ENCODE data around the gene ARID1B.
A peak's percentile ranks its signal among the peaks of the same experiment; 100 is the strongest.
"Not testable (repeated sequence)": the region's sequence is repeated elsewhere in the genome, so short reads cannot be mapped to it uniquely, and the experiment has no call there.

The ARID1B gene

DNA sequence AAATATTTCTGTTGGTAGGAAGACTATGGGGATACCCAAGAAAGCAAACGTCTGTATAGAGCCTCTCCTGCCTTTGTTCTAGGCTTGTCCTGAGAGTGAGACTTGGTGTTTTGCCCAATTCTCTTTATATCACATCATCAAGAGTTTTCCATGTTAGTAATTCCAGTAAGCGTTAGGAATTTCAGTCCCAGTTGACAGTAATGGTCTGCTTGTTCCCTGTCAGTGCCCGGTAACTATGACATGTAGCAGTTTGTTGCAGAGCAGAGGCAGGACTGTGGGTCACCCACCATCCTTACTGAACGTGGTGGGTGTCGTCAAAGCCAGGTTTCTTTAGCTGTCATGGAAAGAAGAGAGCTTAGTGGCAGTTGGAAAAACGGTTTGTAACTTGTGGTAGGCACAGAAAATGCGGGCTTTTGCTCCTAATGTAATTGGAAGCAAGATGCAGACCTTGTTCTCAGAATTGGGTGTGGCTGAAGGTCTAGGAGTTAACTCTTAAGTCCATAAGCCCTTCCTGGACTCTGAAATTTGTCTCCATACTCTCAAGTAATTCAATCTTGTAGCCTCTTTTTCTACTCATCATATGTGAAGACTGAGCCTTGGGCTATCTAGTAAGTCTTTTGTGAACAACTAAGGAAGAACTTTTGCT, 357.3 kb downstream of the ARID1B start:
- no peak for DNase-seq (ENCODE audit: low read depth)

DNA sequence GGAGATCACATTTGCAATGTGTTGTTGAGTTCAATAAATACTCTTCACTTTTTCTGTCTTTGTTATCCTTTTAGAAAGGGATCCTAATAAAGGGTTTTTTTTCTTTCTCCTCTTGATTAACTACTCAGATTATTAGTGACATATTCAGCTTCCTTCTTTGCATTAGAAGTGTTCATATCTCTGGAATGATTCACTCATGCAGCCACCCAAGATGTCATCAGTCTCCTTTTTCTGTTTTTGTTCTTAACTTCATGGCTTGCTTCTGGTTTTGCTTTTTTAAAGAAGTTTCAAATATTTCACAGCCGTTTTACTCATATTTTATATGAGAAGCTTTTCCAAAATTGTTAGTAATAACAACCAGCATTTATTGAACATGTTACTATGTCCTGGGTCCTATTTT, 358.5 kb downstream of the ARID1B start:
- no peak for DNase-seq (ENCODE audit: low read depth)

GRCh38 chr6:157137501-157137900, 360.3 kb downstream of the ARID1B start:
- no peak for DNase-seq (ENCODE audit: low read depth)

DNA sequence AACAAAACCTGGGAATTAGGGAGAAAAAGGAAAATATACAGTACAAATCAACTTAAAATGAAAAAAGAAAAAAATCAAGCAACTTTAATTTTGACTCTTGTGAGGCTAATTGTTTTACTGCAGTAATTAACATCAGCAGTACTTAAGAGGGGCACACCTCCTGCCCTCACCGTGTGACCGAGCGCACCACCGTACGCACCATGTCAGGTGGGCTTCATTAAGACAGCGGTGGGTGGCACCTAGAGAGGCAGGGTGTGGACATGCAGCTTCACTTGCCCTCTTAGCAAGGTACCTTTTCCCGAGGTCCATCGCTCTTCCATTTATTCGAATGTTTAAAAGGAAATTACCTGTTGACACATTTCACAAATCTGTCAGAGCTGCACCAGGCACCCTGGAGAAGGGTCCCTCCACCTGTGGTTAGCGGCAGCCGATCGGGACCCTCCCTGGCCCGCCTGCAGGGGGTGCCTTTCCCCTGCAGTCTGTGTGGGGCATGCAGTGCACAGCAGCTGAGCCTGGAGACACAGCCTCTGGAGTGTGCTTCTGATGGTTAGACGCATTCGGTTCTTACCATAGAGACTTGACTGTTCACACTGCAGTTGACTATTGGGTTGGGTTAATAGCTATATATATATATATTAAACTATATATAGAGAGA, 362.0 kb downstream of the ARID1B start:
- DNase-seq (ENCODE audit: low read depth): no peak

DNA sequence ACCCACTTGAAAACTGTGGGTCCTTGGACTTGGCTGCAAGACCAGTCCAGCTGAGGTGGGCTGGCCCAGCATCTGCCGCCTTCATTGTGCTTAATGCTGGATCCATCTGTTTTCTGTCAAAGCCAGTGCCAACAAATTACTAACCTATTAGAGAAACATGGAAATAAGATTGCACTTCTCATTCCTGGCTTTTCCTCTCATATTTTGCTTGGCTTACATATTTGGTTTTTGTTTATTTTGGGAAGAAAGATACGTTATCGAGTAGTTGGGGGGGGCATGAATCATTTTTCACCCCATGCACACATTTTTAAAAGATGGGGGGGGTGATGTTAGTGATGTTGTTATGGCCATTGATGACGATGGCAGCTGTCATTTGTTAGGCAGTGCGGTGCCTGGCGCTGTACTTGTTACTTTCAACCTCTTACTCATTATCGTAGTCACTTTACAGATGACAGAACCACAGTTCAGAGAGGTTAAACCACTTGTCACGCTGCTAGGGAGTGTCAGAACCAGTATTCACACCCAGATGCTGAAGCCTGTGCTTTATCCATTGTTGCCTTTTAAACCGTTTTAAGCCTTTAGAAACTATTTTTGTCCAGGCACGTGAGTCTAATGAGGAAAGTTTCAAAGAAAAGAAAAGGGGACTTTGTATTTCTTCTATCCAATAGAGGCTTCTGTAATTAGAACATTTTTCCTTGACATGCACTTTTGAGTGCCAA, 366.2 kb downstream of the ARID1B start:
- peak; percentile 29 for DNase-seq (ENCODE audit: low read depth)

- DNase-seq (ENCODE audit: low read depth): no peak
Measured at GRCh38 chr6:157143890-157144798, 367.0 kb downstream of the ARID1B start.

GRCh38 chr6:157144859-157145568, 367.8 kb downstream of the ARID1B start:
- no peak for DNase-seq (ENCODE audit: low read depth)

- no peak for DNase-seq (ENCODE audit: low read depth)
Measured at GRCh38 chr6:157145656-157146285, 368.6 kb downstream of the ARID1B start.

DNA sequence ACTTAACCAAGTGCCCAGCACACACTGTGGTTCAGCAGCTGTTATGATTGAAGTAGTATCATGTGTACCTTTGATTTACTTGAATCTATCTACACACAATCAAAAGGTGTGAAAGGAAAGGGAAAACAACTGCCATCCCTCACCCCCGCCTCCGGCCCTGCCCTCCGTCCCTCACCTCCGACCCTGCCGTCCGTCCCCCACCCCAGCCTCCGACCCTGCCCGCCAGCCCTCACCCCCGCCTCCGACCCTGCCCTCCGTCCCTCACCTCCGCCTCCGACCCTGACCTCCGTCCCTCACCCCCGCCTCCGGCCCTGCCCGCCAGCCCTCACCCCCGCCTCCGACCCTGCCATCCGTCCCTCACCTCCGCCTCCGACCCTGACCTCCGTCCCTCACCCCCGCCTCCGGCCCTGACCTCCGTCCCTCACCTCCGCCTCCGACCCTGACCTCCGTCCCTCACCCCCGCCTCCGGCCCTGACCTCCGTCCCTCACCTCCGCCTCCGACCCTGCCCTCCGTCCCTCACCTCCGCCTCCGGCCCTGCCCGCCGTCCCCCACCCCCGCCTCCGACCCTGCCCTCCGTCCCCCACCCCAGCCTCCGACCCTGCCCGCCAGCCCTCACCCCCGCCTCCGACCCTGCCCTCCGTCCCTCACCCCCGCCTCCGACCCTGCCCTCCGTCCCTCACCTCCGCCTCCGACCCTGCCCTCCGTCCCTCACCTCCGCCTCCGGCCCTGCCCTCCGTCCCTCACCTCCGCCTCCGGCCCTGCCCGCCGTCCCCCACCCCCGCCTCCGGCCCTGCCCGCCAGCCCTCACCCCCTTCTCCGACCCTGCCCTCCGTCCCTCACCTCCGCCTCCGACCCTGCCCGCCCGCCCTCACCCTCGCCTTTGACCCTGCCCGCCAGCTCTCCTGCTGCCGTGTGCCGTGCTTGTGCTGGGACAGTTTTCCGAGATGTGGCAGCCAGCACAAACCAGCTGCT, 370.2 kb downstream of the ARID1B start:
- not testable (repeated sequence) for DNase-seq (ENCODE audit: low read depth)

- DNase-seq (ENCODE audit: low read depth): no peak
Measured at GRCh38 chr6:157148391-157149323, 371.5 kb downstream of the ARID1B start.

DNA sequence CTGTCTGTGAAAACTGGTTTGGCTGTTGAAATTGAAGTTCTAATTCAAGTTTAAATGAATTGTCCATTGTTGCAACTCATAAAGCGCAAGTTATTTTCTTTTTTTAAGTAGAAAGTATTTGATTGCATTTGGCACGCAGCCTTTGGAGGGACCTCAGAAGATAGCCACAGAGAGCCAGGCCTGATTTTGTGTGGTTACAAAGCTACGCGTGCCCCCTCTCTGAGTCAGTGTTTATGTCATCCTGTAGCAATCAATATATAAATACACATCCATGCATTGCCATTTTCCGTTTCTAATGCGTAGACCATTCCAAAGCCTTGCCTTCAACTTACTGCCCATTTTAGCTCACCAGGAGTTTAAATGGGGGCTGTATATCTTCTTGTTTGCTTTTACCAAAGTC, 372.9 kb downstream of the ARID1B start:
- DNase-seq (ENCODE audit: low read depth): no peak

DNA sequence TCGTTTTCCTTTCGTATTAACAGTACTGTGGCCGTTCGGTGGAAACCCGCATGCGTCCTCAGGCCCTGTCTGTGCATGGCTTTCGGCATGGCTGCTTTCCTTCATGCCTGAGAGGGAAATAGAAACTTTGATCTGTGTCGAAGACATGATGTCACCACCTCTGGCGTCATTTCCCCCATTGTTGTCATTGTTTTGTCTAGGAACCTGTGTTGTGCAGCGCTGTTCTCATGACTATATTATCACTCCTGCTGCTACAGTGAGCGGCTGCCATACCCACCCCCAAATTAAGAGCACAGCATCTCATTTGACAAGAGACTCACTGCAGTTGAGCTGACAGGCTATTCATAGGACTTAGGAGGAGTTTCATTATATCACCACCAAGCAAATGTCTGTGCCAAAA, 373.9 kb downstream of the ARID1B start:
- DNase-seq (ENCODE audit: low read depth): no peak

DNA sequence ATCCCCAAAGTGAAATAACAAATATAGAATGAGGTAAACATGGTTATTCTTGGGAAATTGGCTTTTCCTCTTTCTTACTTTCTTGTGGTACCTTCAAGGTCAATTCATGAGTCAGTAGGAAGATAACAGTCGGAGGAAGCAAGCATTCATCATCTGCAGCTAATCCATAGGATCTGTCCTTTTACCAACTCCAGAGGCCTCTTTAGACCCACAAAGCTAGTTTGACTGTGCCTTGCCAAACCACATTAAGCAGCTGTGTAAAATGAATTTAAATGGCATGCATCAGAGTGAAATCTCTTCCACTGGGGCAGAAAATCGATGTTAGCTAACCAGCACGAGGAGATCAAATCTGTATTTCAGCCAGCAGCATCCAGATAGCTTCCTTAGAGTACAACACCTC, 374.8 kb downstream of the ARID1B start:
- no peak for DNase-seq (ENCODE audit: low read depth)

DNA sequence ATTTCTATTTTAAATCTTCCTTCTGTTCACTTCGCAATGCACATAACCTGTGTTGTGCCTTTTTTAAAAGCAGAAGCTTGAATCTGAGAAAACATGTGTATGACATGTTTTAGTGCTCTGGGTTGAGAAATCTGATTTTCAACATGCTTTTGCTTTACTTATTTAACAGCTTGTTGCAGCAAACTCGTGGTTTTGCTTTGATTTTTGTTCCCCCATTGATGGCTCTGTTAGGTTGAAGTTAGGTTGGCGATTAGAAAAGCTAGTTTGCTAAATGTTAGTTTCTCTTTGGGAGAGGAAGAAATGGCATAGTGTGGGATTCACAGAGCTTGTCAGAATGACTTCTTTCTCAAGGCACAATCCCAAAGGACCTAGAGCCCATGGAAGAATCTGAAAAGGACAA, 375.4 kb downstream of the ARID1B start:
- no peak for DNase-seq (ENCODE audit: low read depth)

DNA sequence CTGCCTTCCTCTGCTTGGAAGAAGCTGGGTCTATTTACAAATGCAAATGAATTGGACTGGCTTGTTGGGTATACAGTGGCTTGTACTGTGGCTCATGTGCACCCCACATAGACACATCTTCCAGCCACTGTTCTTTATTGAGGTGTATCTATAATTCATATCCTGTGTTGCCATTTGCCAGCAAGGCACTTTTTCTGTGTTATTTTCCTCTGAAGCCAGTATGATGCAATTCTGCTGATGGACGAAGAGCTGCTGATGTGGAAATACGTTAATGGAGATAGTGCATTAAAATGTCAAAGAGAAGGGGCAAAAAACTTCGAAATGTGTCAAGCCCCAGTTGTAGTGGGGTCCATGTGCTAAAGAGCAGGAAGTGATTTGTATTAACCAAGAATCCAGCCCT, 378.6 kb downstream of the ARID1B start:
- DNase-seq (ENCODE audit: low read depth): no peak

DNA sequence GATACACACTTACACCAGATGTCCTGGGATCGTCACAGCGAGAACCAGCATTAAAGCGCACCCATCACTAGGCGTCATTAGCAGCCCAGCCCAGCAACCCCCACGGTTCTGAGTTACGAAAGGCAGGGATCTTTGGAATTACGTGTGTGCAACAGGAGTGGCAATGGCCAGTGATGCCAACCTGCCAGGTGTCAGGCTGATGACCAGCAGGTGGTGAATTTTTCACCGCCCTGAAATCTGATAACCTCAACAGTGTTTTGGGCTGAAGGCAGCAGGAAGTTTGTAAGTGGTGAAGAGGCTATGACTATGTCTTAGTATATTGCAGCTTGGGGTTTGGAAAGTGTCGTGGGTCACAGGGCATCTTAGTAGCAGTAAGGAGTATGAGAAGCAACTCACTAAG, 380.1 kb downstream of the ARID1B start:
- DNase-seq (ENCODE audit: low read depth): no peak

DNA sequence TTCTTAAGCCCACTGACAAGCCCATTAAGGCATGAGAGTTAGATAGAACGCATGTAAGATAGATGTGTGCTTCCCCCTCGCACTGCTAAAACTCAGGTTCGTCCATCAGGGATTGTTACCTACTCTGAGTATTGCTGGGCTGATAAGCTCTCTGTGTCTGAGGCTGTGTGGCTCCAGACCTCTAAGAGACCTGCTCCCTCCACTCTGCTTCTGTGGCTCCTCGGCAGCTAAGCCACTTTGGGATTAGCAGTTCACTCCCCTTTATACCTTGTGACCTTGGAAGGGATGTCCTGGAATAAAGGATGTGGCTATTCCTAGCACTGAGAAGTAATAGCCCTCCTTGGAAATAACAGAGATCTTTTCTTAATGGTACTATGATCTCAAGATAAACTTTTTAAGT, 381.3 kb downstream of the ARID1B start:
- DNase-seq (ENCODE audit: low read depth): no peak

- DNase-seq (ENCODE audit: low read depth): no peak
Measured at GRCh38 chr6:157158897-157159296, 381.7 kb downstream of the ARID1B start.

DNA sequence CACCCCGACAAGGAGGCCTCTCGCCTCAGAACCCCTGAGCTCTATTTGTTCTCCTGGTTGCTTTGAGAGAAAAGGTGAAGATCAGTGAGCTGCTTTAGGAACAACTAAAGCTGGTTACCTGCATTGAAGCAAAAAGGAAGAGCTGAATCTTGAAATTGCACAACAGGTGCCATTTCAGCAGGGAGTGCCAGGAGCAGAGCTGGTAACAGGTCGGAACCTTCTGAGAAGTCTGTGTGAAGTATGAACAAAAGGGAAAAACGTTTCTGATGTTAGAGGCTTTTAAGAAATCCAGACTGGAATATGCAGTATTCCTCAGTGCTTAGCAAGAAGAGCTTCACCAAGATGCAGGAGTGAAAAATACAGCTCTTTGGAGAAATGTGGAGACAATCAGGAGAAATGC, 382.2 kb downstream of the ARID1B start:
- no peak for DNase-seq (ENCODE audit: low read depth)
